Measurements from ENCODE around the gene GAL3ST3. TPM values are rescaled to one million over a fixed set of nuclear protein-coding genes. Genes with fewer than 3 reads are reported as not detected.

The GAL3ST3 gene
- polyA plus RNA-seq, 1 donor (not counting 4 experiments of a cell fraction or from before 2014, with no cell fraction given): not detected

GRCh38 chr11:66003291-66003690 is 45.7 kb downstream of the GAL3ST3 start:
- H3K4me2 ChIP-seq (ENCODE audit: control insufficient read depth, extremely low read depth, insufficient read depth, low read depth, low read length): peak overlapping the region; percentile 90
- H3K4me1 ChIP-seq (ENCODE audit: control insufficient read depth, extremely low read depth, insufficient read depth, low read length): peaks cover 19% of the 10 kb centered on the region
- FAIRE-seq: no peak
- dilution Hi-C loops (cut with MboI; ENCODE audit: extremely low pct_ligation_motif_present, low sequenced_read_pairs): no loop called here
- H3K27ac ChIP-seq (ENCODE audit: control insufficient read depth, insufficient read depth, low read length): peak overlapping the region; percentile 91
- H3K9me1 ChIP-seq (ENCODE audit: control insufficient read depth, extremely low read depth, insufficient read depth, low read length): peaks cover 2% of the 10 kb centered on the region
- DNase-seq (ENCODE audit: low read depth, low spot score): no peak
- peak overlapping the region; percentile 92 to 100 (median 100) for H3K4me3 ChIP-seq (ENCODE audit: control insufficient read depth in 2 of 3, extremely low read depth in 1 of 3, insufficient read depth in 2 of 3, low read depth in 1 of 3, low read length in 3 of 3)
- H3K27me3 ChIP-seq (ENCODE audit: control insufficient read depth, extremely low read depth, insufficient read depth, low read length): no peaks in the 10 kb centered on the region
- TF ChIP-seq, protein P1, sequence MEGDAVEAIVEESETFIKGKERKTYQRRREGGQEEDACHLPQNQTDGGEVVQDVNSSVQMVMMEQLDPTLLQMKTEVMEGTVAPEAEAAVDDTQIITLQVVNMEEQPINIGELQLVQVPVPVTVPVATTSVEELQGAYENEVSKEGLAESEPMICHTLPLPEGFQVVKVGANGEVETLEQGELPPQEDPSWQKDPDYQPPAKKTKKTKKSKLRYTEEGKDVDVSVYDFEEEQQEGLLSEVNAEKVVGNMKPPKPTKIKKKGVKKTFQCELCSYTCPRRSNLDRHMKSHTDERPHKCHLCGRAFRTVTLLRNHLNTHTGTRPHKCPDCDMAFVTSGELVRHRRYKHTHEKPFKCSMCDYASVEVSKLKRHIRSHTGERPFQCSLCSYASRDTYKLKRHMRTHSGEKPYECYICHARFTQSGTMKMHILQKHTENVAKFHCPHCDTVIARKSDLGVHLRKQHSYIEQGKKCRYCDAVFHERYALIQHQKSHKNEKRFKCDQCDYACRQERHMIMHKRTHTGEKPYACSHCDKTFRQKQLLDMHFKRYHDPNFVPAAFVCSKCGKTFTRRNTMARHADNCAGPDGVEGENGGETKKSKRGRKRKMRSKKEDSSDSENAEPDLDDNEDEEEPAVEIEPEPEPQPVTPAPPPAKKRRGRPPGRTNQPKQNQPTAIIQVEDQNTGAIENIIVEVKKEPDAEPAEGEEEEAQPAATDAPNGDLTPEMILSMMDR (optimal IDR thresholded peaks at IDR 0.05 in 1 of 3, IDR thresholded peaks at IDR 0.05 in 1 of 3, conservative IDR thresholded peaks at IDR 0.05 in 1 of 3; ENCODE audit: extremely low read depth in 1 of 3, insufficient read depth in 2 of 3, low read length in 3 of 3): no peak
- H3K9me3 ChIP-seq (ENCODE audit: control insufficient read depth, low read depth, low read length): no peaks in the 10 kb centered on the region
- peaks cover 4% of the 10 kb centered on the region for H4K20me1 ChIP-seq (ENCODE audit: control insufficient read depth, extremely low read depth, insufficient read depth, low read length)
- no peak overlapping the region for H2AFZ ChIP-seq (ENCODE audit: control insufficient read depth, low read length)
- H3K9ac ChIP-seq (ENCODE audit: control insufficient read depth, extremely low read depth, insufficient read depth, low read length): peak overlapping the region; percentile 96
- peaks cover 47% of the 10 kb centered on the region for H3K79me2 ChIP-seq (ENCODE audit: control insufficient read depth, insufficient read depth, low read length)
- peaks cover 24 to 28% of the 10 kb centered on the region in 2 experiments for H3K36me3 ChIP-seq (ENCODE audit: control insufficient read depth in 2 of 2, extremely low read depth in 1 of 2, insufficient read depth in 2 of 2, low read length in 2 of 2)

GRCh38 chr11:66002648-66003225 is 46.2 kb downstream of the GAL3ST3 start:
- no peak for FAIRE-seq
- H3K27ac ChIP-seq (ENCODE audit: control insufficient read depth, insufficient read depth, low read length): peak overlapping the region; percentile 91
- DNase-seq (ENCODE audit: low read depth, low spot score): no peak
- peaks cover 4% of the 10 kb centered on the region for H4K20me1 ChIP-seq (ENCODE audit: control insufficient read depth, extremely low read depth, insufficient read depth, low read length)
- dilution Hi-C loops (cut with MboI; ENCODE audit: extremely low pct_ligation_motif_present, low sequenced_read_pairs): no loop called here
- H3K9me1 ChIP-seq (ENCODE audit: control insufficient read depth, extremely low read depth, insufficient read depth, low read length): peaks cover 2% of the 10 kb centered on the region
- peaks cover 25 to 28% of the 10 kb centered on the region in 2 experiments for H3K36me3 ChIP-seq (ENCODE audit: control insufficient read depth in 2 of 2, extremely low read depth in 1 of 2, insufficient read depth in 2 of 2, low read length in 2 of 2)
- peak overlapping the region; percentile 97 for H2AFZ ChIP-seq (ENCODE audit: control insufficient read depth, low read length)
- H3K4me1 ChIP-seq (ENCODE audit: control insufficient read depth, extremely low read depth, insufficient read depth, low read length): peaks cover 14% of the 10 kb centered on the region
- peaks cover 47% of the 10 kb centered on the region for H3K79me2 ChIP-seq (ENCODE audit: control insufficient read depth, insufficient read depth, low read length)
- H3K9ac ChIP-seq (ENCODE audit: control insufficient read depth, extremely low read depth, insufficient read depth, low read length): peak overlapping the region; percentile 96
- peak overlapping the region; percentile 90 for H3K4me2 ChIP-seq (ENCODE audit: control insufficient read depth, extremely low read depth, insufficient read depth, low read depth, low read length)
- H3K27me3 ChIP-seq (ENCODE audit: control insufficient read depth, extremely low read depth, insufficient read depth, low read length): no peaks in the 10 kb centered on the region
- TF ChIP-seq, protein P1 (optimal IDR thresholded peaks at IDR 0.05 in 1 of 3, IDR thresholded peaks at IDR 0.05 in 1 of 3, conservative IDR thresholded peaks at IDR 0.05 in 1 of 3; ENCODE audit: extremely low read depth in 1 of 3, insufficient read depth in 2 of 3, low read length in 3 of 3): peak in 1 of 3 experiments; percentile 36
- no peak for TF ChIP-seq EZH2 (IDR thresholded peaks at IDR 0.05; ENCODE audit: low read length)
- no peaks in the 10 kb centered on the region for H3K9me3 ChIP-seq (ENCODE audit: control insufficient read depth, low read depth, low read length)
- H3K4me3 ChIP-seq (ENCODE audit: control insufficient read depth in 2 of 3, extremely low read depth in 1 of 3, insufficient read depth in 2 of 3, low read depth in 1 of 3, low read length in 3 of 3): peak overlapping the region; percentile 92 to 100 (median 100)

Measured in keratinocyte (primary cell).